HG03066 (cell line): ENCODE results near the gene EXOC4.

Source experiments
- ATAC-seq: cut with Tn5 transposase; IDR thresholded peaks from one replicate; pipeline ENCODE4 v1.9.1; 2021; ENCODE audit warnings: low read depth; ENCODE audit not compliant: unreplicated experiment

Gene EXOC4

DNA sequence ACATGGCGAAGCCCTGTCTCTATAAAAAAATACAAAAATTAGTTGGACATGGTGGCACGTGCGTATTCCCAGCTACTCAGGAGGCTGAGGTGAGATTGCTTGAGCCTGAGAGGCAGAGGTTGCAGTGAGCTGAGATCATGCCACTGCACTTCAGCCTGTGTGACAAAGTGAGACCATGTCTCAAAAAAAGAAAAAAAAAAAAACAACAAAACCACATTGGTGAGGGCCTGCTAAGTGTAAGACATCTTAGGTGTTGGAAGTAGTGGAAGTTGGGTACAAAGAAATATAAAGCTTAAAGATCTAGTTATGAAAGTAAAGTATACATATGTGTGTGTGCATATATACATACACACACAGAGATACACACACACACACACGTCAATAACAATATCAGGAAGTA is 228.0 kb downstream of the EXOC4 start:
- ATAC-seq, result no peak

DNA sequence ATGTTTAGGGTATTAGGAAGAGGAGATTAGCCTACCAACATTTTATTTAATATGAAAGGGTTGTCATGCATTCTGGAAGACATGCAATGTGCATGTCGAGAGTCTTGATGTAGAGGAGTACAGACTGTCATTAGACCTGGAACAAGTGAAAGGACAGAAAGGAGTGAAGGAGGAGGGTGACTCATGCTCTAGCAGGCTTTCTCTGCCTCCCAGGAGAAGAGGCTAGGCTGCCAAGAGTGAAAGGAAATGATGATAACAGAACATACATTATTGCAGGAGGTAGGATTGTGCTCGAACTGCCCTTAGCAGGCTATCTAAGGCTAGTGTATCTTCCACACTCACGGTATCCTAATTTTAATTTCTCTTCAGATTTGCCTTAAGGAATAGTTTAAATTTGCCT is 228.8 kb downstream of the EXOC4 start:
- no peak for ATAC-seq

DNA sequence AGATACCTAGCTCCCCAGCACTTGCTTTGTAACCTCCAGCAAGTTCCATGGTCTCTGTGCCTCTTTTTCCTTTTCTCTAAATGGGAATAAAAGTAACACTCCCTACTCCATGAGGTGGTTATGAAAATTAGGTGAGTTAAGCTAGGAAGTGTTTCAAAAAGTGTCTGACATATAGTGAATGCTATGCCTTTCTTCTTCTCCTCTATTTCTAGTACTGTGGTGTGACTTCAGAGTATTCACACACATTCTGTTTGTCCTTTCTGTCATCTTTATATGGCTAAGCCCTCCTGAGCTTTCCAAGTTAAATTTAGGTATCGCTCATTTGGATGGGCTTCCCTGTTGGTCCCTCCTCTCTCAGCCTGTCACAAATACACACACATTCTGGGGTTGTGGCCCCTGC is 229.7 kb downstream of the EXOC4 start:
- ATAC-seq, result no peak

DNA sequence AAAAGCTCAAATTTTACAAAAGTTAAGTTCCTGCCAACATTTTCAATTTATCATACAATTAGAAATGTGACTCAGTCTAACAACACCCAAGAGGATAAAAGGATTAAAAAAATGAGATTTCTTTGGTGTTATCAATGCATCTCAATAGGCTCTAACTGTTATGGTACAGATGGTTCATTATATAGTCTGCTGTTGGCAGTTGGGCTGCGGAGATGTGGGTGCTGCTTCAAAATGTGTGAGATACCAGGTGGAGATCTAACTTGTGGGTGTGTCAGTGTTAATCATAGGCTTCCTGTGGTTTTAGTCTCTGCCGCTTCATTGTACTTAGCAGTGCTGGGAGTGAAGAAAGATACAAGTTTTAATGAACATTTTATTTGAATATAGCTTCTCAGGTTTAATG is 231.2 kb downstream of the EXOC4 start:
- no peak for ATAC-seq

DNA sequence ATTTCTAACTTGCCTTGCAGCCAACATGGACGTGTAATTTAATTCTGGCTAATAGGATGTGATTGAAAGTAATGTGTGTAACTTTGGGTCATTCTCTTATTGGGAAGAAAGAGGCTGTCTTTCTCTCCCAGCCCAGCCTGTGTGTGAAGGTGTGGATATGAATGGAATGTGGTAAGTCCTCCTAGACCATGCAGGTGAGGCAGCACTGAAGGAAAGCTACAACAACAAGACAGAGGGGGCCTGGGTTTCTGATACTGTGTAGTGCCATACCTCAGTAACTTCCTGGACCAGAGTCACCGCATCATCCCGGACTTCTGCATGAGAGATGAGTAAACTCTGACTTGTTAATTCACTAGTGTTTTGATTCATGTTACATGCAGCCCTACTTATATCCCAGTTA is 237.0 kb downstream of the EXOC4 start:
- ATAC-seq, result no peak

DNA sequence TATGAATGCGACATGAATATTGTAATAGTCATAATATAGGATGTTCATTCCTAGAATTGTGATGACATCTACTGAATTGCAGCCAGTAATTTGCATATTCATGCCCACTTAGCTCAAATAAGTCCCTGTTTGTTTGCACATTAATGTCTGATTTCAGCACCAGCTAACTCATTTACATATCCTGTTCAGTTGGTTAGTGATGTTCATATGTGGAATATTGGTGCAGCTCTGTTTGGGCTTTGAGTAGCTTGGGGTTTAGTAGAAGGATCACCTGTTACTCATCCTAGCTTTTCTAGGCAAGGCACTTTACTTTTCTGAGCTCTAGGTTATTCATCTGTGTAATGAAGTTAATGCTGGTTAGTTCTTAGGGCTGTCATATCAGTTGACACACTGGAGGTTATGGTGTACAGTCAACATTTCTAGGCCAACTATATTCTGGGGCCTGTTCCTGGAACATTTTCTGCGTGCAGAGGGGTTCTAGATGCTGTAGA is 238.4 kb downstream of the EXOC4 start:
- ATAC-seq, result no peak

DNA sequence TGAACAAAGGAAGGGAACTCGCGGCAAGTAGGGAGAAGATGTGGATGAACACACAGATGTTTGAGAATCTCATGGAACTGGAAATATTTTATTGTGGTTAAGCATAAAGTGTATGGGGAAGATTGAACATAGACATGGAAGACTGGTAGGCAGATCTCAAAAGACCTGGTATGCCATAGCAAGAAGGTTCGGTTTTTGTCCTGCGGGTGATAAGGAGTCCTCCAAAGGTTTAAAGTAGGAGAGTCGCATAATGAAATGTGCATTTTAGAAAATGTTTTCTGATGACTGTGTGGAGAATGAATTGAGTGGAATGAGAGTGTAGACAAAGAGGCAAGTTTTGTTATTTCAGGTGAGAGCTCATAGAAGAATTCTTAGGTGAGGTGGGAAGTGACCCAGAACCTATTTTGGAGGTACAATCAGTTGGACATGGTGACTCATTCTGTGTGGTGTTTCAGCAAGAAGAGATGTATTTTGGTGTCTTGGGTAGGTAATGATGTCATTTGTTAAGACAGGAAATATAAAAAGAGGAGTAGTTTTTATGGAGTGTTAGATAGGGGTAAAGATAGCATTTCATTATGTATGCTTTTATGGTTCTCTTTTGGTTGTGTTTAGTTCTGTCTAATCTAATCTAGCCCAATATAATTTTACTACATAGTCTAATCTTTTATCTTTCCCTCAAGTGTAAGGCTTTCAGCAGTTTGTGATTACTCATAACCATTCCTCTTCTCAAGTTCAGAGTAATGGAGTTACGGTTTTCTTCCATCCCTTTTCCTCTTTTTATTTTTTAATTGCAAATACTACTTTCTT is 239.2 kb downstream of the EXOC4 start:
- no peak for ATAC-seq

DNA sequence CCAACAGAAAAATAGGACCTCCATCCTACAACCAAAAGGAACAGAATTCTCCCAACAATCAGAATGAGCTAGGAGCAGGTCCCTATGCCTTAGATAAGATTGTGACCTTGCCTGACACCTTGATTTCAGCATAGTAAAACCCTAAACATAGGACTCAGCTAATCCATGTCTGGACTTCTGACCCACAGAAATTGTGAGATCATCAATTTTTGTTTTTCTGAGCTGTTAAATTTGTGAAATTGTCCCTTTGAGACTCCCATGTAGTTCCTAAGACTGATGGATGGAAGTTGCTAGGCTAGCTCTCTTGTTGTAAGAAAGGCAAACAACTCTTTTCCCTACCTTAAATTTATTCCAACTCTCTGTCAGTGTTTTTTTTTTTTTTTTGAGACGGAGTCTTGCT is 244.2 kb downstream of the EXOC4 start:
- no peak for ATAC-seq

DNA sequence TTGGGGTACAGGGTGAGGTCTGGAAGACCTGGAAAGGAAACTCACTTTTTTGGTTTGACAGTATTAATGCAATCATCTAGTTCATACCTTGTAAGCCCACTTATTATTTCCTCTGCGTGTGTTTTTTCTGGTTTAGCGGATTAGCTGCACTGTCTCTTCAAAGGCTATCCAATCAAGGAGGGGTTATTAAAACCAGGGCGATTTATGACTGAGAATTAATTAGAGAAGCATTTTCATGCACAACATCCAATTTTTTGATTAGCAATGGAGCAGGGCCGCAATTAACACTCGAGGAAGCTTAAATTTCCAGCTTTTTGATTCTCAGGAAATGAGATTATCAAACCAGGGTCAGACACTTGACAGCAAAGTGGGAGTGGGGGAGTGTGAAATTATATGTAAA is 248.9 kb downstream of the EXOC4 start:
- no peak for ATAC-seq

DNA sequence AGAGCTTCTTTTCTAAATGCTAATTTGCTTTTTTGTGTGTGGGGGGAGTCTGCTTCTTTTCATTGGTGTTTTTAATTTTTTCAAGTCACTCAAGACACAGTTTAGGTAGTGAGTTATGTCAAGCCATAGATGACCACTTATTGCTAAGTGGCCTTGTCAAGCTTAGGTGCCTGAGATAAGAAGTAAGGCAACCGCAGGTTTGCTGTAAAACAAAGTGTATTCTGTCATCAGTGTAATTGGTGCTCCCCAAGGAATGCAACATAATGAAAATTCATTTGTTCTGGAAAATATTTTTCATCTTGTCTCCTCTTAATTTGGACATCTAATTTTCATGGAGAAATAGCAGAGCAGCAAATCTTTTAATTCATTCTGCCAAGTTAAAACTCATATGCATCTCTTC is 249.6 kb downstream of the EXOC4 start:
- no peak for ATAC-seq

DNA sequence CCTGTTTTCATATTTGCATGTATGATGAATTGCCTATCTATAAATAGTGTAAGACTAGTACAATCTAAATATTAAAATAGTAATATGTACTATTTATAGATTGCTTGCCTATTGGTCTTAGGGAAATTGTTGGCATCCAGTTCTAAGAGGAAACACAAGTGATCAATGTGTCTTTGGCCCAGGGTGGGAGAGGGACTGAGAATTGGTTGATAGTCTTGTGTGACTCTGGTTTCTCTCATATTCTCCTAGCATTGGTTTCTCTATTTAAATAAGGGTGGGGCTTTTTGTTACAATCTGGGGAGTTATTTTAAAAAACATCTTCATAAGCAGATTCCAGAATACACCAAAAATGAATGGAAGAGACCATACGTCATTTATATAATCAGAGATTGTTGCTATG is 250.1 kb downstream of the EXOC4 start:
- ATAC-seq, result no peak

DNA sequence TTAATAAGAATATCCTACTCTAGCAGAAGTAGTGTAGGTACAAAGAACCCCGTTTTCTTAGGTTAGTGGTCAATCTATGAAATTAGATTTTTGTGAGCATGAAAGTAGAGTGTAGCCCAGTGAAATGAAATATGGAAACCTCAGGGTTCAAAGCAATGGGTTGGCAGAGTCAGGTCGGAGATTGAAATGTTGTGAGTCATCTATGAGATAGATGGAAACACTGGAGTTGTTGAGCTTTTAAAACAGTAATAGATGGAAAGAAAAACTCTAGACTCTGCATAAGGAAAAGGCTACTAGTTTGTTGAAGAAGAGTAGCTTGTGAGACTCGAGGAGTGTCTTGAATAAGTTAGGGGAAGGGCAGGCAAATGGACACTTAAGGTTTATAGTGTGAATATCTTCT is 251.9 kb downstream of the EXOC4 start:
- no peak for ATAC-seq

DNA sequence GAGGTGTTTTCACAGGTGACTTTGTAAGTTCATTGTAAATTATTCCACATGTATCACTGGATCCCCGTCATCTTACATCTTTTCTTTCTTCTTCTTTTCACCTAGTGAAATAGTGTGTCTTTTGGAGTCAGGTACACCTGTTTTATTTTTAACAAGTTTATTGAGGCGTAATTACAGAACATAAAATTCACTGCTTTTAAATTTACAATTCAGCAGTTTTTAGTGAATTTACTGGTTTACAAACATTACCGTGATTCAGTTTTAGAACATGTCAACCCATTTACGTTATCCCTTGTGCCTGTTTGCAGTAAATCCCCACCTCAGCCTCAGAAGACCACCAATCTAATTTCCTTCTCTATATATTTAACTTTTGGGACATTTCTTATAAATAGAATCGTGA is 256.9 kb downstream of the EXOC4 start:
- ATAC-seq, result no peak

DNA sequence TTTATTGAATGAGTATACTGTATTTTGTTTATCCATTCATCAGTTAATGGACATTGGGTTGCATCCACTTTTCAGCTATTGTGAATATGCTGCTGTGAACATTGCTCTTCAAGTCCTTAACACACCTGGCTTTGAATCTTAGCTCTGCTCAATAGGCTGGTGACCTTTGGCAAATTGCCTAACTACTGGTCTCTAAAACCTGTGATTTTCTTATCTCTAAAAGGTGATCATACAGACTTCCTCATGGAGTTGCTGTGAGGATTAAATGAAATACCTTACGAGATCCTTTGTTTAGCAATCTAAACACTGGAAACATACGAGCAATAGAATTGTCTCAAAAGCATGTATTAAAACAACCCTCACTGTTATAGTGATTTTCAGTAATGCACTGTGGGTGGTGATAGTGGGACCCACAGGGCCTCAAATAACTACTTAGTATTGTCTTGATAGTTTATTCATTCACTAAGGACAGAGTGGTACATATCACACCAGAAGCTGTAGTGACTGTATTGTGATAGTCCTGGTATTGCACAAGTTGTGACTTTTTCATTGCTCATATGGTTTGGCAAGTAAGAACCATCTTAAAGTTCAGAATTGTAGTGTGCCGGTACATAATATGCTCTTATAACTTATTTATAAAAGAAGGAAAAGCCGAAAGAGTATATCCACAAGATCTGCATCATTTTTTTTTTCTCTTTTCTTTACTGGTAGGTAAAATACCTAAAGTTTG is 257.6 kb downstream of the EXOC4 start:
- ATAC-seq, result no peak

DNA sequence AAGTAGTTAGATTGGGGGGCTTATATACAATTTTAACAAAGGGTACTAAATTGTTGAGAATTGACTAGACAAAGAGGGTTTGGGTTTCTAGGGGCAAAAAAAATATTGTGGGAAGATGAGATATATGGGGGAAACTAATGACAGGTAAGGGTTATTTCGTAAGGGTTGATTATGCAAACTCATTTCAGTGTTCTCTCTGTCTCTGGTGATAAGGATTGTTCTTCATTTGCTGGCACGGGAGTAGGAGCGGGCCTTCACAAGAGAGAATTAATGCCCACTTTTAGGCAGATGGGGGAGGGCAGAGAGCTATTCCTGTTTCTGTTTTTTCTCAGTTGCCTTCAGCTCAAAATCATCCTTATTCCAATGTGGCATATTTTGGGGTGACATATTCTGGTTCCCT is 258.4 kb downstream of the EXOC4 start:
- ATAC-seq, result no peak

DNA sequence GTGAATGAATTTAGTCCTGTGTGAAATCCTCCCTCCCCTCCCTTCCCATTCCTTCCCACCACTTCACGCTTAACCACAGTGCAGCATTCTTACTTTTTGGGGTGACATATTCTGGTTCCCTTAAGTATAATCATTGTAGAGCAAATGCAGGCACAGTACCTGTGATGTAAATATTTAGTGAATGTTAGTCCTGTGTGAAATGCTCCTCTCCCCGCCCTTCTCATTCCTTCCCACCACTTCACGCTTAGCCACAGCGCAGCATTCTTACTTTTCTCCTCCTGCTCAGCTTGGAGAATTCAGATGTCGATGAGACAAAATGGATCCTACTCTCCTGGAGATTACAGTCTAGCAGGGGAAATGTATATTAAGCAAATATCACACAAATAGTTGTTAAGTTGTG is 258.8 kb downstream of the EXOC4 start:
- no peak for ATAC-seq

DNA sequence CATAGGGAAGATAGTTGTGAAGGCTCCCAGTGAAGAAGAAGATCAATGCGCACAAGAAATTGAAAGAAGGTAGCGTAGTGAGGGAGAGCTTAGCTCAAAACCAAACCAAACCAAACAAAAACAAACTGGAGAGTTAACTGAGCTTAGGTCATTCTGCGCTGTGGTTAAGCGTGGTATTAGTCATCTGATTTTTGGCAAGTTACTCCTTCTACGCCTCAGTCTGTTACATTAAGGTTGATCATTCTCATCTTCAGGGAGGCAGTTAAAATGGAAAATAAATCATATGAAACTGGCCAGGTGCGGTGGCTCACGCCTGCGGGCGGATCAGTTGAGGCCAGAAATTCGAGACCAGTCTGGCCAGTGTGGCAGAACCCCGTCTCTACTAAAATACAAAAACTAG is 259.7 kb downstream of the EXOC4 start:
- ATAC-seq, result no peak

DNA sequence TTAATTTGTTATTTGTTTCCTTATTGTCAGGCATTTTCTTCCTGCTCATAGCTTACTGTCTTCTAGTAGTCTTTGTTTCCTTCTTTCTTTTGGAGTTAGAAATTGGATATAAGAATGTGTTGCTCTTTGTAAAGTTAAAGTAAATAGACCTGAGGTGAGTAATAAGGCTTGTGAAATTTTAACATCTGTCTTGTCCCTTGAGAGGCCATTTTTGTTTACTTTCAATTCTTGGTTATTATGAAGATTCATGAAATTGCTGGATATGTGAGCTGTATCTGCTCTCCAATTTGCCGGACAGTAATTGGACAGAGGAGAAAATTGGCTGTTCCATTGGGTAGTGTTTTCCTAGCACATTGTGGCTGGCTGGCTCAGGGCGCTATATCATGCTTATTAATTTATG is 260.7 kb downstream of the EXOC4 start:
- ATAC-seq, result no peak

DNA sequence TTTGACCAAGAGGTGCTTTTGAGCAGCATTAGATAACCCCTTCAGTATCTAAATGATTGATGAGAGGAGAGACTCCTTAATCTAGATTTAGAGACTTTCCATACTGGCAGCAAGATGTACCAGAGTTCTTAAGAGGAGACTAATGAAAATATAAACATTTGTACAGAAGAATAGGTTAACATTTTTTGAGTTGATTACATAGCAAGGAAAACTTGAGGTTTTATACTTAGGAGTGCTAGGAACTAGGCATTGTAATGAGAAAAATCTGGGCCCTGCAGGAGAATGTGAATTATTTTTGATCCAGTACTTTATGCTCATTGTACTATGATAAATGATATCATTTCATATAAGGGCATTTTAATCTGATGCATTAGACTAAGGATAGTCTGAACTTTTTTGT is 261.7 kb downstream of the EXOC4 start:
- no peak for ATAC-seq

DNA sequence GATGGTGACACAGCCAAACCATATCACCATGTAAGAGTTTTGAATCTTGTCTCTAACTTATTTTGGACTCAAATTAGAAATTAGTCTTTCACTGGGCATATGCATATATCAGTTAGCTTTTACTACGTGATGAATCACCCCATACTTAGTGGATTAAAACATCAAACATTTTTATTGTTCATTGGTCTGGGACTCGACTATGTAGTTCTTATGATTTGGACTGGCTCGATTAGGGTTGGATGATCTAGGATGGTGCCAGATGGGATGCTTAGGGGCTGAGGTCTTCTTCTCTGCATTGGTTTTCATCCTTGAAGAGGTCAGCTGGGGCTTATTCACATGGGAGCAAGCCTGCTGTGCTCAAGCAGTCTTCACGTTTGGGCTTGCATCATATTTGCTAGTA is 264.9 kb downstream of the EXOC4 start:
- ATAC-seq, result no peak

DNA sequence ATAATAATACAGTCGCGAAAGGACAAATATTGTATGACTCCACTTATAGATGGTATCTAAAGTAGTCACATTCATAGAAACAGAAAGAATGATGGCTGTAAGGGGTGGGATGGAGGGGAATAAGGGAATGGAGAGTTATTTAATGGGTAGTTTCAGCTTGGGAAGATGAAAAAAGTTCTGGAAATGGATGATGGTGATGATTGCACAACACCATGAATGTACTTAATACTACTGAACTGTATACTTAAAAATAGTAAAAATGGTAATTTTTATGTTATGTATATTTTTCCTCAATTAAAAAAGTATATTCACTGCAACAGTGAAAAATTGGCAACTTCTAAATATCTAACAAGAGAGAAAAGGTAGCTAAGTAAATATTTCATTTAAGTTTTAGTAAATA is 265.8 kb downstream of the EXOC4 start:
- ATAC-seq, result no peak

DNA sequence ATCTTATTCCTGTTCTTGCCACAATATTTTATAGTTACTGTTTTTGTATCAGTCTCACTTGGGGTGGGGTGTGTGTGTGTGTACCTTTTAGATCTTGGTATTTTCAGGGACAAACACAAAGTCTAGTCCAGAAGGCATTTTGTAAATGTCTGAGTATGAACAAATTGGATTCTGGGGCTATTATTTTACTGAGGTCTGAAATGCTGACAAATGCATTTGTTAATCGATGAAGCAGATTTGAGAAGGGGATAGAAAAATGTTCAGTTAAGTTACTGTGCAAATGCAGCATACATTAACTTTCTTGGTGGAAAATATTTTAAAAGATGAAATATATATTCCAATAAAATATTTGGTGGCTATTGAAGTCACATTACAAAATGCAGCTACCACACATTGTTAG is 267.4 kb downstream of the EXOC4 start:
- ATAC-seq, result no peak
